Fibroblast of lung (primary cell): Measurements from ENCODE around the gene ADAM11. TPM values are rescaled to one million over a fixed set of nuclear protein-coding genes. Genes with fewer than 3 reads are reported as not detected.

Experiments
- DNase-seq, 2 donors: peaks; one replicate each; pipeline versions ENCODE4 v3.0.0 to v3.0.0-alpha.2; 2010; ENCODE audit warnings: low read depth in 2 of 2
- H2AFZ ChIP-seq: 2 replicates; pipeline ENCODE4 v1.5.1; 2012; ENCODE audit warnings: low read length, control low read depth, inconsistent platforms
- H3K27ac ChIP-seq: 2 replicates; pipeline ENCODE4 v1.5.1; 2011; ENCODE audit warnings: low read length, control low read depth; ENCODE audit not compliant: insufficient read depth
- H3K27me3 ChIP-seq: 2 replicates; pipeline ENCODE4 v1.5.1; 2011; ENCODE audit warnings: mild to moderate bottlenecking, low read length; ENCODE audit not compliant: control insufficient read depth, insufficient read depth
- H3K36me3 ChIP-seq: 2 replicates; pipeline ENCODE4 v1.5.1; 2011; ENCODE audit warnings: low read length; ENCODE audit not compliant: control insufficient read depth, insufficient read depth
- H3K4me1 ChIP-seq: 2 replicates; pipeline ENCODE4 v1.5.1; 2011; ENCODE audit warnings: low read length; ENCODE audit not compliant: control insufficient read depth, insufficient read depth; ENCODE audit errors: extremely low read depth
- H3K4me2 ChIP-seq: 2 replicates; pipeline ENCODE4 v1.5.1; 2011; ENCODE audit warnings: low read length, control low read depth; ENCODE audit not compliant: insufficient read depth; ENCODE audit errors: extremely low read depth
- H3K4me3 ChIP-seq, 4 experiments: fragments of 200-600 bp in 1 of 4; sonication (generic) in 1 of 4; replicated peaks in 1 of 4; 2 replicates each; pipeline ENCODE4 v1.5.1; 2011 to 2016; ENCODE audit warnings: low read length in 4 of 4, low read depth in 3 of 4, mild to moderate bottlenecking in 3 of 4, control low read depth in 2 of 4, inconsistent platforms in 1 of 4, mixed read lengths in 1 of 4; ENCODE audit not compliant: insufficient read depth in 1 of 4; ENCODE audit errors: control extremely low read depth in 1 of 4
- H3K79me2 ChIP-seq: 2 replicates; pipeline ENCODE4 v1.5.1; 2012; ENCODE audit warnings: mild to moderate bottlenecking, low read length, inconsistent platforms; ENCODE audit not compliant: control insufficient read depth, insufficient read depth
- H3K9ac ChIP-seq: 2 replicates; pipeline ENCODE4 v1.5.1; 2011; ENCODE audit warnings: mild to moderate bottlenecking, low read length, control low read depth; ENCODE audit not compliant: insufficient read depth
- H3K9me3 ChIP-seq: 2 replicates; pipeline ENCODE4 v1.5.1; 2012; ENCODE audit warnings: low read depth, low read length; ENCODE audit not compliant: control insufficient read depth, insufficient read depth
- H4K20me1 ChIP-seq: 2 replicates; pipeline ENCODE4 v1.5.1; 2011; ENCODE audit warnings: low read length; ENCODE audit not compliant: control insufficient read depth, insufficient read depth; ENCODE audit errors: extremely low read depth
- EZH2 ChIP-seq: IDR thresholded peaks from 2 replicates; pipeline ENCODE4 v1.5.1; 2012; ENCODE audit warnings: low read length, control low read depth, mild to moderate bottlenecking; ENCODE audit errors: missing control alignments
- polyA plus RNA-seq, 2 donors: library from polyadenylated mRNA; depleted of rRNA in 1 of 2; stranded (reverse) in 1 of 2; unstranded in 1 of 2; fragments of >200 nt; gene quantifications; 2 replicates each; pipeline ENCODE4 v1.2.1, GENCODE V29; 2011 to 2012; ENCODE audit warnings: missing spikeins in 1 of 2
- total RNA-seq: library from RNA; depleted of rRNA; stranded (reverse); fragments of >200 nt; gene quantifications from 2 replicates; pipeline ENCODE4 v1.2.1, GENCODE V29; 2014
- TF ChIP-seq, protein P1 (sequence below), 2 donors: IDR thresholded peaks in 1 of 2; conservative IDR thresholded peaks in 1 of 2; 1 replicate in 1 of 2; 2 replicates in 1 of 2; pipeline ENCODE4 v1.5.1; 2011 to 2012; ENCODE audit warnings: low read length in 2 of 2, control low read depth in 1 of 2, inconsistent platforms in 1 of 2, low read depth in 1 of 2, mild to moderate bottlenecking in 1 of 2

Gene ADAM11
- total and polyA plus RNA-seq, 2 donors (not counting 1 experiment from before 2014, with no cell fraction given), result 0.52 to 0.66 TPM

DNA sequence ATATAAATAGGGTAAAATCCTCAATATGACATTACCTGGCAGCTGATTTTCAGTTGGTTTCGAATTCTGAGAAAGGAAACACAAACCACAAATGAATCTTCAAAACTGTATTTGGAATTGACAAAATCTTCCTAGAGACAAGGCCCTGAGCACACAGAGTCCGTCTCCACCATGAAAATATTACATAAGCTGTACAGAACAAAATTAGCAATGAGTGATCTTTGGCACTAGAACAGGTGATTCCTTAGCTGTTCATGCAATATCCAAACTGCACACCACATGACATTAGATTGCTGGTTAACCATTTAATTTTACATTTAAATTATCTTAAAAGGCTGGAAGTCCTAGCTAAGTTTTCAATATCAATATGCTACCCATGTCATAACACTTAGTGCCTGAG lies 39.6 kb downstream of the ADAM11 start:
- Histone ChIP-seq H3K4me3 (no peak overlapping the region), H3K79me2 (peaks cover 36% of the 10 kb centered on the region), H3K9ac (no peak overlapping the region), H3K4me1 (peaks cover 30% of the 10 kb centered on the region), H3K36me3 (no peaks in the 10 kb centered on the region), H3K4me2 (no peak overlapping the region), H2AFZ (no peak overlapping the region), H3K27me3 (no peaks in the 10 kb centered on the region), H3K27ac (peak overlapping the region; percentile 49), H3K9me3 (no peaks in the 10 kb centered on the region), H4K20me1 (no peaks in the 10 kb centered on the region)
- TF ChIP-seq, protein P1, sequence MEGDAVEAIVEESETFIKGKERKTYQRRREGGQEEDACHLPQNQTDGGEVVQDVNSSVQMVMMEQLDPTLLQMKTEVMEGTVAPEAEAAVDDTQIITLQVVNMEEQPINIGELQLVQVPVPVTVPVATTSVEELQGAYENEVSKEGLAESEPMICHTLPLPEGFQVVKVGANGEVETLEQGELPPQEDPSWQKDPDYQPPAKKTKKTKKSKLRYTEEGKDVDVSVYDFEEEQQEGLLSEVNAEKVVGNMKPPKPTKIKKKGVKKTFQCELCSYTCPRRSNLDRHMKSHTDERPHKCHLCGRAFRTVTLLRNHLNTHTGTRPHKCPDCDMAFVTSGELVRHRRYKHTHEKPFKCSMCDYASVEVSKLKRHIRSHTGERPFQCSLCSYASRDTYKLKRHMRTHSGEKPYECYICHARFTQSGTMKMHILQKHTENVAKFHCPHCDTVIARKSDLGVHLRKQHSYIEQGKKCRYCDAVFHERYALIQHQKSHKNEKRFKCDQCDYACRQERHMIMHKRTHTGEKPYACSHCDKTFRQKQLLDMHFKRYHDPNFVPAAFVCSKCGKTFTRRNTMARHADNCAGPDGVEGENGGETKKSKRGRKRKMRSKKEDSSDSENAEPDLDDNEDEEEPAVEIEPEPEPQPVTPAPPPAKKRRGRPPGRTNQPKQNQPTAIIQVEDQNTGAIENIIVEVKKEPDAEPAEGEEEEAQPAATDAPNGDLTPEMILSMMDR (conservative IDR thresholded peaks at IDR 0.05 in 1 of 2, IDR thresholded peaks at IDR 0.05 in 1 of 2; ENCODE audit: low read depth in 1 of 2, low read length in 2 of 2), result no peak
- TF ChIP-seq EZH2, result no peak
- DNase-seq, result no peak

GRCh38 chr17:44801880-44802279 lies 43.1 kb downstream of the ADAM11 start:
- Histone ChIP-seq H3K9ac (no peak overlapping the region), H3K4me2 (no peak overlapping the region), H3K79me2 (peaks cover 70% of the 10 kb centered on the region), H4K20me1 (no peaks in the 10 kb centered on the region), H3K27ac (no peak overlapping the region), H3K9me3 (no peaks in the 10 kb centered on the region), H3K4me1 (peaks cover 12% of the 10 kb centered on the region), H3K4me3 (no peak overlapping the region), H3K27me3 (no peaks in the 10 kb centered on the region), H3K36me3 (peaks cover 8% of the 10 kb centered on the region), H2AFZ (no peak overlapping the region)
- DNase-seq, result no peak
- no peak for TF ChIP-seq EZH2
- TF ChIP-seq, protein P1 (conservative IDR thresholded peaks at IDR 0.05 in 1 of 2, IDR thresholded peaks at IDR 0.05 in 1 of 2; ENCODE audit: low read depth in 1 of 2, low read length in 2 of 2), result no peak

DNA sequence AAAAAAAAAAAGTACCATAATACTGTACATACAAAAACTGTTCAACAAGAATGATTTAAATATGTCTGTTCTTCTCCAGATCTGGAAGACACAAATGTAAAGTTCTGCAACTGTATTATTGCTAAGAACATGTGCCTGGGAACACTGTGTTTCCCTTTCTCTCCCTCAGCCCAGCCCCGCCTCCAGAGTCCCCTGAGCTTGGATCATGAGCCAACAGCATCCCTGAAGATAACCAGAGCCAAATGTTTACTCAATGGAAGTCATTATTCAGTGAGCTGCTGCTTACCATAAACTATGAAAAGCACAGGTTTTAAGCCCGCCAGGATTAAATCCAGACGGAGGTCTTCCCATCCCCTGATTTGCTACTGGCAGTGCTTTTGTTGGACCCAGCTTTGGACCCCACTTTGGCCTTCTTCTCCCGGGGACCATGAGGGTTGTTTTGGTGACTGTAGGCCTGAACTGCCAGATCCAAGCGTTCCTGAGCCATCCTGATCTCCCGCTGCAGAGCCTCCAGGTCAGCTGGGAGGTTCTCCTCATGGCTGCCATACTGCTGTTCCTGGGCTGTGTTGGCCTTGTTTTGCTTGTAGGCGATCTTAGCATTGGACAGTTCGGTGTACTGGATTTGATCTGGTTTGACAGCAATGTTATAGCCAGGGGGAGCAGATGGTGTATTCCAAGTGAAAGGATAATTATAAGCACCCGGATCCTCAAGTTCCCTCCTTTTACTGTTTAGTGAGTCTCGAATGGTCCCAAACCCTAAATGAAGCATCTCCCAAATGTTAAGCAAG lies 45.7 kb downstream of the ADAM11 start:
- H3K27me3 ChIP-seq, result no peaks in the 10 kb centered on the region
- no peak overlapping the region for H3K27ac ChIP-seq
- no peaks in the 10 kb centered on the region for H4K20me1 ChIP-seq
- H3K4me3 ChIP-seq, result no peak overlapping the region
- DNase-seq, result peak in 1 of 2 donors; percentile 27
- peaks cover 10% of the 10 kb centered on the region for H3K4me1 ChIP-seq
- no peak overlapping the region for H3K4me2 ChIP-seq
- H3K9ac ChIP-seq, result no peak overlapping the region
- H3K36me3 ChIP-seq, result peaks cover 8% of the 10 kb centered on the region
- peaks cover 90% of the 10 kb centered on the region for H3K79me2 ChIP-seq
- H3K9me3 ChIP-seq, result no peaks in the 10 kb centered on the region
- TF ChIP-seq, protein P1 (conservative IDR thresholded peaks at IDR 0.05 in 1 of 2, IDR thresholded peaks at IDR 0.05 in 1 of 2; ENCODE audit: low read depth in 1 of 2, low read length in 2 of 2), result no peak
- TF ChIP-seq EZH2, result no peak
- H2AFZ ChIP-seq, result no peak overlapping the region
